Fibroblast of villous mesenchyme (primary cell): ENCODE measurements around the gene ZNF618. TPM values are rescaled to one million over a fixed set of nuclear protein-coding genes. Genes with fewer than 3 reads are reported as not detected.

ENCODE experiments used
- DNase-seq: peaks from one replicate; pipeline ENCODE4 v3.0.0-alpha.2; 2010; ENCODE audit warnings: low read depth
- H3K4me3 ChIP-seq: 2 replicates; pipeline ENCODE4 v1.5.1; 2011; ENCODE audit warnings: low read depth, mild to moderate bottlenecking, low read length
- total RNA-seq: library from RNA; depleted of rRNA; stranded (reverse); fragments of >200 nt; gene quantifications from 2 replicates; pipeline ENCODE4 v1.2.3, GENCODE V29; 2012
- TF ChIP-seq, protein P1 (sequence below): IDR thresholded peaks from 2 replicates; pipeline ENCODE4 v1.5.1; 2012; ENCODE audit warnings: low read depth, mild to moderate bottlenecking, low read length; ENCODE audit not compliant: insufficient read depth

Gene ZNF618
- total RNA-seq, 1 donor, result 12.5 TPM

- DNase-seq, result no peak
- H3K4me3 ChIP-seq, result no peak overlapping the region
- TF ChIP-seq, protein P1, sequence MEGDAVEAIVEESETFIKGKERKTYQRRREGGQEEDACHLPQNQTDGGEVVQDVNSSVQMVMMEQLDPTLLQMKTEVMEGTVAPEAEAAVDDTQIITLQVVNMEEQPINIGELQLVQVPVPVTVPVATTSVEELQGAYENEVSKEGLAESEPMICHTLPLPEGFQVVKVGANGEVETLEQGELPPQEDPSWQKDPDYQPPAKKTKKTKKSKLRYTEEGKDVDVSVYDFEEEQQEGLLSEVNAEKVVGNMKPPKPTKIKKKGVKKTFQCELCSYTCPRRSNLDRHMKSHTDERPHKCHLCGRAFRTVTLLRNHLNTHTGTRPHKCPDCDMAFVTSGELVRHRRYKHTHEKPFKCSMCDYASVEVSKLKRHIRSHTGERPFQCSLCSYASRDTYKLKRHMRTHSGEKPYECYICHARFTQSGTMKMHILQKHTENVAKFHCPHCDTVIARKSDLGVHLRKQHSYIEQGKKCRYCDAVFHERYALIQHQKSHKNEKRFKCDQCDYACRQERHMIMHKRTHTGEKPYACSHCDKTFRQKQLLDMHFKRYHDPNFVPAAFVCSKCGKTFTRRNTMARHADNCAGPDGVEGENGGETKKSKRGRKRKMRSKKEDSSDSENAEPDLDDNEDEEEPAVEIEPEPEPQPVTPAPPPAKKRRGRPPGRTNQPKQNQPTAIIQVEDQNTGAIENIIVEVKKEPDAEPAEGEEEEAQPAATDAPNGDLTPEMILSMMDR, result no peak
Observed at GRCh38 chr9:114055894-114056293, 179.8 kb downstream of the ZNF618 start.

DNA sequence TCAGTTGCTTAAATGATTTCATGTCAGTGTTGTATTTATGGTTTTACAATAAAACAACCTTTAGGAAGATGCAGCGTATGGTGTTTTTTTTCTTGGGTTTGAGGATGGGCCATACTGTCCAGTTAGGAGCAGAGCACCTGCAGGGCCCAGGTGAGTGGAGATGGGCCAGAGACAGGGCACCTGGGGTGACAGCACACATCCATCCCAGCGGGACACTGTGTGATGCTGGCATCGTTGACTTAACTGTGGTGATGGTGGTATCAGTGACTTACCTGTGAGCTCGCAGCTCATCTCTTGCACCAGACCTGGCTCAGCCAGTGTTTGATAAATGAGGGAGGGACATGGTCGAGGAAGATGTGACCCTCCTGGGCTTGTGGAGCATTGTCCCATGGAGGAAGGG is 180.4 kb downstream of the ZNF618 start:
- TF ChIP-seq, protein P1, result no peak
- H3K4me3 ChIP-seq, result no peak overlapping the region
- DNase-seq, result no peak

GRCh38 chr9:114057161-114057885 is 181.2 kb downstream of the ZNF618 start:
- no peak overlapping the region for H3K4me3 ChIP-seq
- TF ChIP-seq, protein P1, result no peak
- DNase-seq, result no peak

GRCh38 chr9:114058688-114059046 is 182.6 kb downstream of the ZNF618 start:
- no peak overlapping the region for H3K4me3 ChIP-seq
- TF ChIP-seq, protein P1, result no peak
- DNase-seq, result no peak

DNA sequence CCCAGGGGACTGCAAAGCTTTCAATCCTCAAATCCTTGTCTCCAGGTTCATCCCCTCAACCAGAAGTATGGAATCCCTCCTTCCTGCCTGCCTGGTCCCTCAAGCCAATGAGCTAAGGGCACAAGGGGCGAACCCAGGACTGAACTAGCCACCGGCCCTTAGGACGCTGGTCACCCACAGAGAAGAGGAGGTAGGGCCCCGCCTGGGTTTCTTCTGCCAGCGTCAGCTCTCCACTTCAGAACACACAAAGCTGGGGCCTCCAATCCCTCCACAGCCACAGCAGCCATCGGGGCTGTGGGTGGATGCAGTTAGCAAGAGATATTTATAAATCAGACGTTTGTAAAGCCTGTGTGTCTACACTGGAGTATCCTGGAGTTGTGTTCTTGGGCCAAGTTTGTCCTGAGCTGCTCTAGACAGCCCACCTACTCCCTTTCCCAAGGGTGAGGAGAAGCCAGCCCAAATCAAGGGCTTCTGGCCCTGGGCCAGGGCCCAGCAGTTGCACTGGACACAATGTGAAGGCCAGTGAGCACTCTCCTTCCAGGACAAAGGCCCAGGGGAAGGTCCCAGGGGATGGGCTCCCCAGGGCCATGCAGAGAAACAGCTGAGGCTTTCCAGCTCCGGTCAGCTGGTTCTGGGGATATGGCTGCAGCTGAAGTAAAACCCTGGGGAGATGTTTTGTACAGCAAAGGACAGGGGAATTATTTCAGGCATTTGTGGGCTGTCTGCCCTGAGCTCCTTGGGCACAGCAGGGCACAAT is 183.1 kb downstream of the ZNF618 start:
- TF ChIP-seq, protein P1, result no peak
- H3K4me3 ChIP-seq, result no peak overlapping the region
- no peak for DNase-seq

GRCh38 chr9:114060070-114060469 is 184.0 kb downstream of the ZNF618 start:
- no peak for DNase-seq
- TF ChIP-seq, protein P1, result no peak
- no peak overlapping the region for H3K4me3 ChIP-seq
